GM12872 (cell line): ENCODE measurements around the gene RNU5D-1.

Experiments
- CTCF ChIP-seq: IDR thresholded peaks from 3 replicates; pipeline ENCODE4 v1.5.1; 2011; ENCODE audit warnings: low read depth, mild to moderate bottlenecking, low read length, moderate library complexity; ENCODE audit not compliant: insufficient read depth

RNU5D-1 gene

GRCh38 chr1:44723496-44724295, 7.3 kb downstream of the RNU5D-1 start:
- no peak for TF ChIP-seq CTCF

GRCh38 chr1:44723064-44723463, 7.9 kb downstream of the RNU5D-1 start:
- TF ChIP-seq CTCF: no peak

GRCh38 chr1:44721485-44722361, 9.2 kb downstream of the RNU5D-1 start:
- no peak for TF ChIP-seq CTCF

GRCh38 chr1:44720281-44720680, 10.7 kb downstream of the RNU5D-1 start:
- no peak for TF ChIP-seq CTCF

- TF ChIP-seq CTCF: no peak
Observed at GRCh38 chr1:44719318-44719717, 11.7 kb downstream of the RNU5D-1 start.

GRCh38 chr1:44718091-44718490, 12.9 kb downstream of the RNU5D-1 start:
- TF ChIP-seq CTCF: no peak

- TF ChIP-seq CTCF: no peak
Observed at GRCh38 chr1:44717653-44718052, 13.3 kb downstream of the RNU5D-1 start.
